ENCODE data around the gene ICAM1. TPM values are rescaled to one million over a fixed set of nuclear protein-coding genes. Genes with fewer than 3 reads are reported as not detected.
"Not testable (repeated sequence)": the region's sequence is repeated elsewhere in the genome, so short reads cannot be mapped to it uniquely, and the experiment has no call there.

ICAM1 gene, protein sequence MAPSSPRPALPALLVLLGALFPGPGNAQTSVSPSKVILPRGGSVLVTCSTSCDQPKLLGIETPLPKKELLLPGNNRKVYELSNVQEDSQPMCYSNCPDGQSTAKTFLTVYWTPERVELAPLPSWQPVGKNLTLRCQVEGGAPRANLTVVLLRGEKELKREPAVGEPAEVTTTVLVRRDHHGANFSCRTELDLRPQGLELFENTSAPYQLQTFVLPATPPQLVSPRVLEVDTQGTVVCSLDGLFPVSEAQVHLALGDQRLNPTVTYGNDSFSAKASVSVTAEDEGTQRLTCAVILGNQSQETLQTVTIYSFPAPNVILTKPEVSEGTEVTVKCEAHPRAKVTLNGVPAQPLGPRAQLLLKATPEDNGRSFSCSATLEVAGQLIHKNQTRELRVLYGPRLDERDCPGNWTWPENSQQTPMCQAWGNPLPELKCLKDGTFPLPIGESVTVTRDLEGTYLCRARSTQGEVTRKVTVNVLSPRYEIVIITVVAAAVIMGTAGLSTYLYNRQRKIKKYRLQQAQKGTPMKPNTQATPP
- total RNA-seq: 10 to 100 TPM; 12.0 to 28.5 TPM
- long read RNA-seq, transcript ICAM1-201 (7 exons, 3,252 nt): major isoform, 25 of 52 reads
- long read RNA-seq, partial matches to known transcripts: 21 of 52 reads
- long read RNA-seq, other reads (novel, unspliced or antisense): 6 of 52 reads

DNA sequence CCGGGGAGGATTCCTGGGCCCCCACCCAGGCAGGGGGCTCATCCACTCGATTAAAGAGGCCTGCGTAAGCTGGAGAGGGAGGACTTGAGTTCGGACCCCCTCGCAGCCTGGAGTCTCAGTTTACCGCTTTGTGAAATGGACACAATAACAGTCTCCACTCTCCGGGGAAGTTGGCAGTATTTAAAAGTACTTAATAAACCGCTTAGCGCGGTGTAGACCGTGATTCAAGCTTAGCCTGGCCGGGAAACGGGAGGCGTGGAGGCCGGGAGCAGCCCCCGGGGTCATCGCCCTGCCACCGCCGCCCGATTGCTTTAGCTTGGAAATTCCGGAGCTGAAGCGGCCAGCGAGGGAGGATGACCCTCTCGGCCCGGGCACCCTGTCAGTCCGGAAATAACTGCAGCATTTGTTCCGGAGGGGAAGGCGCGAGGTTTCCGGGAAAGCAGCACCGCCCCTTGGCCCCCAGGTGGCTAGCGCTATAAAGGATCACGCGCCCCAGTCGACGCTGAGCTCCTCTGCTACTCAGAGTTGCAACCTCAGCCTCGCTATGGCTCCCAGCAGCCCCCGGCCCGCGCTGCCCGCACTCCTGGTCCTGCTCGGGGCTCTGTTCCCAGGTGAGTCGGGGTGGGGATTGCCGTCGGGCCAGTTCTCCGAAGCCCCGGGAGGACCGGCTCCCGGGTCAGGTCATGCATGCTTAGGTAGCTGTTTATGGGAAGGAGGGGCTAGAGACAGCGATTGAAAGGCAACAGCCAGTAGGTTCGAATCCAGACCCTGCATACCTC, at the start of gene ICAM1:
TSS of gene ICAM1 (plus strand) at position 505 of the 779 bp plus-strand sequence. CDS start at position 545, 40 bp downstream.
- peak; percentile 92 for DNase-seq
- ATAC-seq: peak; percentile 75 to 81
- intact Hi-C loops (cut with DNase I): loop anchor here in 1 of 2 donors (5.0 kb wide), 1 partner anchor 61 kb away; the partner anchor contains the start of gene RAVER1

DNA sequence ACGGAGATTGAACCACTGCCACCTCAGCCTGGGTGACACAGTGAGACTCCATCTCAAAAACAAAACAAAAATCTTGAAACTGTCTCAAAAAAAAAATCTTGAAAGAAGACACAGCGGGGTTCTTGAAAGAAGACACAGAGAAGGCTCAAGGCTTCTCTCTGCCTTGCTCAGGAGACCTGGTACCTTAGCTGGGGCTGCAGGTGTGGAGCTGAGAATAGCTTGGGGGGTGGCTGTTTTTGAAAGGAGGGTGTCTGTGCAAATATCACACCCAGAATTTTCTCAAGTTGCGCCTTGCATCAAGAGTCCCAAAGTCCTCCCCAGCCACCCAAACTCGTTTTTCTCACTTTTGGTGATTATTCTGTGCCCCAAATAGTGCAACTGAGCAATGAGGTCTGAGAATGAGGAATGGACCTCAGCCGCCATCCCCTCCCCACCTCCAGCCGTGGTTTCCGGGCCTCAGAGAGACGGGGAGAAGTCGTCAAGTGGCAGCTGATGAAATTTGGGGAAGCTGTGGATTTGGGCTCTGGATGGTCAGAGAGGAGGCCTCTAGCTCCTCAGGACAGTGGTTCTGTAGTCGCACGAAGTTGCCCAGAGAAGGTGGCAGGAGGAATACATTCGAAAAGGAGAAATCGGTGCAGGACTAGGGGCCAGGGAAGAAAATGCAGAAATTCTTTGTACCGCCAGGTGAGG, 48.6 kb upstream of the ICAM1 start:
- DNase-seq: no peak
- intact Hi-C loops (cut with DNase I): no loop called here

DNA sequence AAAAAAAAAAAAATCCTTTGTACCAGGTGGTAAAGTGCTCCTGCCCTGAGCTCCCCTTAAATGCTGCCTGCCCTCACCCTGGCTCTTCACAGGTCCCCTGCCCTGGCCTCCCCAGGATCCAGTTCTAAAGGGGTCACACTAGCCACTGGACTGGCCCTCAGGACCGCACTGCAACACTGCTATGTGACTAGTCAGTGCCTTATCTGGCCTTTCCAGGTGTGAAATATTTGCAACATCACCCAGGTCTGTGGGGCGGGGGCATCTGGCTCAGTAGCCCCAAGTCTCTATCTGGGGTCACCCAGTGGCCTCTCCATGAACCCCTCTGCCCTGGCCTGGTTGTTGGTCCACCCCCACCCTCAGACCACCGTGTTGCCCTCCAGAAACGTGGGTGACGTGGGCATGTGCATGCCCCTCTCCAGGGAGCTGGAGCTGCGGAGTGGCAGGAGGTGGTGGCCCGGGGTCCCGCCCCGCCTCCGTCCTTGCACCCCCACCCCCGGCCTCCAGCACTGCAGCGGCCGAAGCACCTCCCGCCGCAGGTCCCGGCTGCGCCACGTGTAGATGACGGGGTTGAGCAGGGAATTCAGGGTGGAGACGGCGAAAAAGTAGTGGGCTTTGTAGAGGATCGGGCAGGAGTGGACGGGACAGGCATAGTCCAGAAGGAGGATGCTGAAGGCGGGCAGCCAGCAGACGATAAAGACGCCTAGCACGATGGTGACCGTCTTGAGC, 47.3 kb upstream of the ICAM1 start:
- DNase-seq (no peak), ATAC-seq (no peak)
- intact Hi-C loops (cut with DNase I): no loop called here

More for the DNA sequence above, 48.6 kb upstream of the ICAM1 start:
- no peak for ATAC-seq

DNA sequence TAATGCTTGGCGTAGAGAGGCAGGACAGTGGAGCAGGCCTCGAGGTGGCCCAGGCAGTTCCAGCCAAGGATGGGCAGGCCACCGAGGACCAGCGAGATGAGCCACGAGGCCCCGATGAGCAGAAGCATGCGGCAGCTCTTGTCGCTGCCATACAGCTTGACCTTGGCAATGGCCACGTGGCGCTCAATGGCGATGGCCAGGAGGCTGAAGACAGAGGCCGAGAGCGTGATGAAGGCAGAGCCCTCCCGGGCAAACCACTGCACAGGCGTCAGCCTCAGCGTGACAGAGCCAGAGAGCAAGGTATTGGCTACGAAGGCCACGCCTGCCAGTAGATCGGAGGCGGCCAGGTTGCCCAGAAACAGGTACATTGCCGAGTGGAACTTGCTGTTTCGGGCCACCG, 46.6 kb upstream of the ICAM1 start:
- DNase-seq: no peak
- intact Hi-C loops (cut with DNase I): no loop called here
- ATAC-seq: no peak

DNA sequence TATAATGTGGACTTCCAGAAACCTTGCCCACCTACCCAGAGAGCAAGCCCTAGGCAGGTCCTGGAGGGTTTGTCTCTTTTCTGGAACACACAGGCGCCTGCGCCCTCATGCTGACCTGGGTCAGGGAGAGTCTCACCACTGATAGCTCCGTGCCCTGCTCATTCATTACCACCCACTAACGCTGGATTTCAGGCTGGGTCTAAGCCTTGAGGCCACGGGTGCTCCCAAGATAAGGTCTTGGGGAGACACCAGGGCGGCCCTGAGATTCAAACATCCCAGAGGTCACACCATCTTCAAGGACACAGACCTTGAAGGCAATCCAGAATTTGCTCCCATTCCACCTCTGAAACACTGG, 44.9 kb upstream of the ICAM1 start:
- intact Hi-C loops (cut with DNase I): no loop called here
- DNase-seq: peak; percentile 44
- ATAC-seq: no peak

DNA sequence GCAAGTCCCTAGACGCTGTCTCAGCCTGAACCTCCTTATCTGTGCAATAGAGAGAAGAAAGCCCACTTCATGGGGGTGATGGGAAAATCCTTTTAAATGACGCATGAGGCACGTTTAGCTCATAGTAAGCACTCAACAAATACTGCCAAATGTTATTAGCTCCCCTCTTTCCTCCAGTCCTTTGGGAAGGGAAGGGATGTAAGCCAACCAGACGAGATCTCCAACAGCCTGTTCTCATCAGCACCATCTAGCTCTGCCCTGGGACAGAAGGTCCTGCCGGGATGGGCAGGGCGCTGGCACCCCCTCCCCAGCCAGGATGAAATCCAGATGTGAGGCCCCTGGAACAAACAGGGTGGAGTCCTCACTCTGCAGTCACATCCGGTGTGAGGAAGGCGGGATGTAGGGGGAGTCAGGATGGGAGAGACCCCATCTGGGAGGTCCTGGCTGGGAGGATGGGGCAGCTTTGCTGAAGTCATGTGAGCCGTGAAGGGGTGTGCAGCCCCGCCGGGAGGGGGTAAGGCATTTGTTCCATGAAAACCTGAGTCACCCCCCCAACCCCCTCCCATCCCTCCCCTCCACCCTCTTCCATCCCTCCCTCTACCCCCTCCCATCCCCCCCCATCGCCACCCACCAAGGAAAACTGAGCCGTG, 44.4 kb upstream of the ICAM1 start:
- peak; percentile 83 for DNase-seq
- ATAC-seq: peak; percentile 53 to 63
- intact Hi-C loops (cut with DNase I): no loop called here

DNA sequence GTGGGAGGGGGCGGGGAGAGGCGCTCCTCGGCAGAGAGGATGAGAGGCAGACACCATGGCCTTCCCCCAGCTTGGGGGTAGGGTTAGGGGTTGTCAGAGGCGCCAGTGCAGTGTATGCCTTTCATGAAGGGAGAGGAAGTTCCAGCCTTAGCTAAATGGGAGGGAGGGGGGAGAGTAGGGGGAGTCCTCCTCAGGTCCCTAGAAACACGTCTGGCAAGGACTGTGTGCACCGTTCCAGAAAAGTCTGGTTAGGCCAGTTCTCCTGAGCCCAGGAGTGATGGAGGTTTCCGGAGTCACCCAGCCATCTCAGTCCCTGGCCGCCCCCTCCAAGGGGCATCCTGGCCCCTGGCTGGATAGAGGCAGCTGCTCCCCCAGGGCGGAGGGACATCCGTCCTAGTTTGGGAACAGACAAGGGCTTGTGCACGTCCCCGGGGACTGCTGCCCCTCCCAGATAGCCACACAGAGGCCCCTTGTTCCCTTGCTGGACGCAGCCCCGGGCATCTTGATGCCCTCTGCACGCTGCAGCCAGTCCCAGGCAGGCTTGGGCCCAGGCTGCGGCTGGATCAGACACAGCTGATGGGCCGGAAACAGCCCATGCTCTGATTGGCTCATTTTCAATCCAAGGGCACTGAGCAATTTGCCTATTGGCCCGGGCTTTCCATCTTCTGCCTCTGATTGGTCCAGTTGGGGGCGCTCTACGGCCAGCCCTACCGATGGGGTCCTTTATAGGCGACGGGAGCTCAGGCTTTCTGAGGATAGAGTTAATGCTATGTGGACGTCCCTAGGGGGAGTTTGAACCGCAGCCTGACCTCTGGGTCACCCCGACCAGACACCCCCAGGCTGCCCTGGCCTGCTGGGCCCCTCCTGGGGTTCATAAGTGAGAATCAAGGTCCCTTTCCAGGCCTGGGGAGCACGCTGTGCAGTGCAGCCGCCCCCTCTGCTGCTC, 43.6 kb upstream of the ICAM1 start:
- intact Hi-C loops (cut with DNase I): no loop called here
- ATAC-seq: peak in 1 of 2 donors; percentile 8

DNA sequence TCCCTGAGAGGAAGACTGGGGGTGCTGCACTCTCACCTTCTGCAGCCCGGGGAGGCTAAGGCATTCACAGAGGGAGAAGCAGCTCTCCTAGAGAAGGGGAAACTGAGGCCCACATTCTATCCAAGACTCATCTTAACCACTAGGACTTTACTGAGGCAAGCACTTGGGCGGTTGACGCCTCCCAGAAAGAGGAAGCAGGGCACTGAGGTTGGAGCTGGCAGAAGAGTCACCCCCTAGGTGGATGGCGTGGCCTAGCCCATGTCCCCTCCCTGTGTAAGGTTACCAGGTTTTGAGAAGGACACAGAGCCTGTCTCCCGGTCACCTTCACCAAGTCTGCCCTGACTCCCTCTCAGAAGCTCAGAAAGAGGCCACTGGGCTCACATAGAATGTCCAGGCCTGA, 42.5 kb upstream of the ICAM1 start:
- no peak for DNase-seq
- intact Hi-C loops (cut with DNase I): loop anchor here in 1 of 2 donors (2.0 kb wide), 1 partner anchor 22 kb away; no protein-coding TSS in a partner anchor
- no peak for ATAC-seq

More for the DNA sequence above, 43.6 kb upstream of the ICAM1 start:
- DNase-seq: peak; percentile 65

DNA sequence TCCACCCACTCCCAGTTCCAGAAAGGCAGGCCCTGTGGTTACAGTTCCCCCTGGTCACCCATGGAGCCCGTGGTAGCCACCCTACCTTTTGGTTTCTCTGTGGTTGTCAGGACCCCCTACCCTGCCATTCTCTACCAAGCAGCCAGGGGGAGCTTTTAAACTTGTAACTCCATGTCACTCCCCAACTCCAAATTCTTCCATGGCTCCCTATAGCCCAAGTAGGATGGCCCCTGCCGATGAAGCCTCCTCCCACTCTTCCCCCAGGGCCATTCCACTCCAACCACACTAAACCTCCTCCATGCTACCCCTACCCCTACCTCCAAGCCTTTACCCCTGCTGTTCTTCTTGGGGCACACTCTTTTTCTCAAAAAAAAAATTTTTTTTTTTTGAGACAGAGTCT, 42.0 kb upstream of the ICAM1 start:
- intact Hi-C loops (cut with DNase I): loop anchor here in 1 of 2 donors (2.0 kb wide), 1 partner anchor 22 kb away; no protein-coding TSS in a partner anchor
- no peak for ATAC-seq
- no peak for DNase-seq

DNA sequence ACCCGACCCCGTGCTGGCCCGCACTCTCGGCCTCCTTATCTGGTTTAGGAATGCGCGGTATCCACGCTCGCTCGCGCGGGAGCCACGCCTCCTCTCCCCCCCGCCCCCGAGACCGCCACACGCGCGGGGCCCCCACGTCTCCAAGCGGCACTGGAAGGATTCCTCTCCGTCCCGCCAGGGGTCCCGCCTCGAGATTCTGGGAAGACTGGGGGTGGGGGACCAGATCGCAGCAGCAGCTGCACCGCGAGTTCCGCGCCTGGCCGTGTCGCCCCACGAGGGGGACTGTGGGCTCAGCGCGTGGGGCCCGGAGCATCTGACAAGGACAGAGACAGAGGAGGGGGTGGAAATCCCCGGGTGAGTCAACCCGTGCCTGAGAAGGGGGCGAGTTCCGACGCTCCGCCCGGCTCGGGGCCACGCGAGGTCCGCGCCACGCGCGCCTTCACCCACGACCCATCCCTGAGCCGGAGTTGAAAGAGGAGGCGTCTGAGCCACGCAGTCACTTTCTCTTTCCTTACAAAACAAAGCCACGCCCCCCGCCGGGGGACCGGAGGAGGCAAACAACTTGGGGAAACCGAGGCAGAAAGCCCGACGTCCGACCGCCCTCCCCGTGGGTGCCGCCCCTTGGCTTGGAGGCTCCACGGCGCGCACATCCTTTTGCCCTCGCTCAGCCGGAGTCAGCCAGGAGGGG, 40.6 kb upstream of the ICAM1 start:
- intact Hi-C loops (cut with DNase I): no loop called here
- DNase-seq (peak; percentile 69), ATAC-seq (peak; percentile 17 to 47)

DNA sequence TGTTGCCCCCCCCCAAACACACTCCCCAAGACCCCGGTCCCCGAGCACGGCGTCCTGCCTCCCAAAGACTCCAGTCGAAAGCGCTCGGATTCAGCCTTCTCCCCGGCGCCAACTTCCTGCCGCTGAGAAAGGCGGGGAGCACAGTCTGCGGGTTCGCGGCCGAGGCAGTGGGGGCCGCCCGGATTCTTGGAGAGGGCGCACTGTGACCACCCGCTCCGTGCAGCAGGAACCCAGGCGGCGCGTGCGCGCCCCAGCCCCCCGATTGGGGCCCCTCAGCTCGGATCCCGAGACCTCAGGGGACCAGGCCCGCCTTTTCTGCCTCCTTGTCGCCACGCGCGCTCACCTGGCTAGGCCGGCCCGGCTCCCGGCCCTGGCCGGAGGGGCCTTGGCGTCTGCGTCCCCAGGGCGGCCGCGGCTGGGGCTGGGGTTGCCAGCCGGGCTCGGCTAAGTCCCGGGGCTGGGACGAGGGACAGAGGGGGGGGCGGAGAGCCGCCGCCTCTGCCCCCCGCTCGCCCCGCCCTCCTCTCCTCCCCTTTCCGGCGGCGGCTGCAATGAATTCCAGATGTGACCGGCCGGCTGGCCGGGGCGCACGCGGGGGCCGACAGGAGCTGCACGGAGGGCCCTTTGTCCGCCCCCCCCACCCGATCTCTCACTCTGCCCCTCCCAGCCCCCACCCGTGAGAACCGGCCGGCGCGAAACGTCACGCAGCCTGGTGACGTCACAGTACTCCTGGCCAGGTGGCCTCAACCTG, 39.9 kb upstream of the ICAM1 start, which contains the start of gene S1PR2:
TSS of gene S1PR2 (minus strand) at position 471 of the 751 bp plus-strand sequence. CDS start 6,426 bp downstream, outside the sequence.
- peak; percentile 88 for DNase-seq
- intact Hi-C loops (cut with DNase I): no loop called here
- peak; percentile 74 to 80 for ATAC-seq

DNA sequence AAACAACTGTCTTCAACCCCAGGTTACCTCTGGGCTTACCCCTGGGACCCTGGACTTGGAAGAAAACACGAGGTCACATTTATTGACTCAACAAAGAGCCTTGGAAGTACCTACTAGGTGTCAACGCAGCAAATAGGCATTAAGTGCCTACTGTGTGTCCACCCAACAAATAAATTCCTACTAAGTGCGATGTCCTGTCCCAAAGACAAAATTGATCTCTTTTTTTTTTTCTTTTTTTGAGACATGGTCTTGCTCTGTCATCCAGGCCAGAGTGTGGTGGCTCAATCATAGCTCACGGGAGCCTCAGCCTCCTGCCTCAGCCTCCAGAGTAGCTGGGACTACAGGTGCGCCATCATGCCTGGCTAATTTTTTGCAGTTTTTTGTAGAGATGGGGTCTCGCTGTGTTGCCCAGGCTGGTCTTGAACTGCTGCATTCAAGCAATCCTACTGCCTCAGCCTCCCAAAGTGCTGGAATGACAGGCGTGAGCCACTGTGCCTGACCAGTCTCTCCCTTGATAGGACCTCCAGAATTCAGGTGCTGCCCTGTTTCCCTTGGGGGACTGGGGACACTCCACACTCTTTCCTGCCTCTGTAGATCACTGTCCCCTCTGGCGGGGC, 39.2 kb upstream of the ICAM1 start:
- ATAC-seq: no peak
- intact Hi-C loops (cut with DNase I): no loop called here
- no peak for DNase-seq

DNA sequence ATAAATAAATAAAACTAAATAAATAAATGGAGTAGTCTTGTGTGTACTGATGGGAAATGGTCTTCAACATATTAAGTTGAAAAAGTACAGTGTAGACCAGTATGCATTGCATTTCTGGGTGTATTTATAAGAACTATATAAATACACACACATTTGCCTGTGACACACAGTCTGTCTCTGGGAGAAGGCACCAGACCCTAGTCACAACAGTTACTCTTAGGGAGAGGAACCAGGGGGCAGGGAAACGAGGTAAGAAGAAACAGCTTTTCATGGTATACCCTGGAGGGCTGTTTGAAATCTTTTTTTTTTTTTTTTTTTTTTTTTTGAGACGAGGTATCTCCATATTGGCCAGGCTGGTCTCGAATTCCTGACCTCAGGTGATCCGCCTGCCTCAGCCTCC, 37.0 kb upstream of the ICAM1 start:
- no peak for DNase-seq
- intact Hi-C loops (cut with DNase I): no loop called here
- no peak for ATAC-seq

DNA sequence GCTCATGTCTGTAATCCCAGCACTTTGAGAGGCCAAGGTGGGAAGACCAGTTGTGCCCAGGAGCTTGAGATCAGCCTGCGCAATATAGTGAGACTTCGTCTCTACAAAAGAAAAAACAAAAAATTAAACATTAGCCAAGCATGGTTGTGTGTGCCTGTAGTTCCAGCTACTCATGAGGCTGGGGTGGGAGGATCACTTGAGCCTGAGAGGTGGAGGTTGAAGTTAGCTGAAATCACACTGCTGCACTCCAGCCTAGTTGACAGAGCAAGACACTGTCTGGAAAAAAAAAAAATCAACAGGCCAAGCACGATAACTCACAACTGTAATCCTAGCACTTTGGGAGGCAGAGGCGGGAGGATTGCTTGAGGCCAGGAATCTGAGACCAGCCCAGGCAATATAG, 35.9 kb upstream of the ICAM1 start:
- ATAC-seq: no peak
- DNase-seq: no peak
- intact Hi-C loops (cut with DNase I): no loop called here

DNA sequence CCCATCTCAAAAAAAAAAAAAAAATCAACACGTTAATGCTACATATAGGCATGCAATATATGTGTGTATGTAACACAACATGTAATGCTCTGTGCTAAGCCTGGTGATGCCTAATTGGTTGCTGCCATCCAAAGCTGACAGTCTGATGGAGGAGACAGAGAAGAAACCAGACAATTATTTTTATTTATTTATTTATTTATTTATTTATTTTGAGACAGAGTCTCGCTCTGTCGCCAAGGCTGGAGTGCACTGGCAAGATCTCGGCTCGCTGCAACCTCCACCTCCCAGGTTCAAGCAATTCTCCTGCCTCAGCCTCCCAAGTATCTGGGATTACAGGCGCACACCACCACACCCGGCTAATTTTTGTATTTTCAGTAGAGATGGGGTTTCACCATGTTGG, 35.5 kb upstream of the ICAM1 start:
- DNase-seq; ATAC-seq; intact Hi-C loops (cut with DNase I): not testable (repeated sequence)

All from left cardiac atrium (tissue), 4 donors.